AG04449 (cell line): ENCODE data around the gene TECTA.
A peak's percentile ranks its signal among the peaks of the same experiment; 100 is the strongest.

Experiments used
- CTCF ChIA-PET: fragments of 350-600 bp; formaldehyde crosslinking; extraction: SDS; loops from one replicate; lab custom pipeline; 2021; ENCODE audit warnings: antibody characterized with exemption; lab: Yijun Ruan, JAX
- POLR2A ChIA-PET: fragments of 400-600, 350-600 bp; formaldehyde crosslinking; extraction: SDS; loops from one replicate; lab custom pipeline; 2020; ENCODE audit warnings: antibody characterized with exemption, inconsistent platforms; lab: Yijun Ruan, JAX
- DNase-seq: peaks from one replicate; pipeline ENCODE4 v3.0.0-alpha.2; 2010; ENCODE audit warnings: low read depth, low spot score
- H3K4me3 ChIP-seq: 2 replicates; pipeline ENCODE4 v1.5.1; 2011; ENCODE audit warnings: low read depth, mild to moderate bottlenecking, control low read depth, low read length
- CTCF ChIP-seq: IDR thresholded peaks from one replicate; pipeline ENCODE4 v1.5.1; 2011; ENCODE audit warnings: mild to moderate bottlenecking, moderate library complexity, low read length, control low read depth, inconsistent platforms; ENCODE audit not compliant: insufficient read depth; ENCODE audit errors: missing control alignments

TECTA gene

GRCh38 chr11:121188776-121189175 is 87.7 kb downstream of the TECTA start:
- TF ChIP-seq CTCF, result no peak
- no peak for DNase-seq
- H3K4me3 ChIP-seq, result no peak overlapping the region
- POLR2A ChIA-PET, result no interaction called here
- CTCF ChIA-PET, result interaction anchor here (1.0 kb wide), 1 partner anchor 403 kb away, joined by 3 read pairs; no protein-coding TSS in a partner anchor

DNA sequence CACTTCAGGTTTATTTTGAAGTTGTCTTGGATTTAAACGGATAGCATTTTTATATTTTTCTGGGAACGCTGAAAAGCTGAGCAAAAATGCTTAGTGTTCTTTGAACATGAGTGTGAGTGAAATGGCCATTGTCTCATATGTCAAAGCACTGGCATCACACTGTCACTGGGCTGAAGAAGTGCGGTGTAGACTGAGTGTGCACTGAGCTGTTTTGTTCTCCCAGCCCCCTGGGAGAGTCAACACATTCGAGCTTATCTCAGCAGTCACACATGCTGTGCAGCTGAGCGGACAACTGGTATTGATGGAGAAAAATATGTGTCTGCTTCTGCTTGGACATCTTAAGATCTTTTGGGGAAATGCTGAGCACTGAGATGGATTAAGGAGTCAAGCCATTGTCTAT is 90.8 kb downstream of the TECTA start:
- DNase-seq, result no peak
- POLR2A ChIA-PET, result no interaction called here

DNA sequence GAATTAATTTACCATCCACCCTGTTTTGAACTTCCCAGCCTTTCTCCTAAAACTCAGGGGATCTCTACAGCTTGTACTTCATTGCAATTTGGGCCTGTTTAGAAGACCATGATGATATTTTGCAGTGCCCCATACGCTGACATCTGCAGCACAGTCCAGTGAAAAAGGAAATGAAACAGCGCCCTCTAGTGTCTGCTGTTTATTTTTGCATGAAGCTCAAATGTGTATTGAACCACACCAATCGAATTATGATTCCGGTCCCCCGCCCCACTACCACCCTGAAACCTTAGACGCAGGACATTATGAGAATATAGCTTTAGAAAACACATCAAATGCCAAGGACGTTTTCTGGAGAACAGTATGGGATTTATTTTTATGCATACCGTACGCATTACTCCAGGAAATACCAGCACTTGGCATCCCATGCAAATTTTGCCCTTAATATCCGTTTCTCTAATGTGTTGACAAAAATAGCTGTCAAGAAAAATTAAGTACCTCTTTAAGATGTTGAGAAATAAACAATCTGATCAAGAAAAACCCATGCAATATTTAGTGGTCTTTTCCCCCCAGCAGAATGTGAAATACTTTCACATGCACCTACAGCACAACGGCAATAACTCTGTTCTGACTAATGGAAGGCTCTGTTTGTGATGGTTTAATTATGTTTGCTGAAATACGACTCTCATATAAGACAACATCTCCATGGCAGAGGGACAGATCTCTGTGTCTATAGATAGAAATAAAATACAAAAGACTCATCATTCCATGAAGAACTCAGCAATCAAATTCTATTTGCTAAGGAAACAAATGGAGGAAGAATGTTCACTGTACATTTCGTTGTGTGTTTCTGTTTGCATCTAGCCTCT is 93.9 kb downstream of the TECTA start:
- ChIA-PET POLR2A (no interaction called here), CTCF (interaction anchor here (0.6 to 3.1 kb wide), 45 partner anchors 7 to 1256 kb away, joined by 3 to 31 read pairs (median 4); partner anchors contain the start of genes GRIK4 and SORL1)
- H3K4me3 ChIP-seq, result no peak overlapping the region
- TF ChIP-seq CTCF, result peak; percentile 62
- peak; percentile 10 for DNase-seq

More for the DNA sequence above, 90.8 kb downstream of the TECTA start:
- TF ChIP-seq CTCF, result no peak
- no peak overlapping the region for H3K4me3 ChIP-seq
- CTCF ChIA-PET, result no interaction called here

DNA sequence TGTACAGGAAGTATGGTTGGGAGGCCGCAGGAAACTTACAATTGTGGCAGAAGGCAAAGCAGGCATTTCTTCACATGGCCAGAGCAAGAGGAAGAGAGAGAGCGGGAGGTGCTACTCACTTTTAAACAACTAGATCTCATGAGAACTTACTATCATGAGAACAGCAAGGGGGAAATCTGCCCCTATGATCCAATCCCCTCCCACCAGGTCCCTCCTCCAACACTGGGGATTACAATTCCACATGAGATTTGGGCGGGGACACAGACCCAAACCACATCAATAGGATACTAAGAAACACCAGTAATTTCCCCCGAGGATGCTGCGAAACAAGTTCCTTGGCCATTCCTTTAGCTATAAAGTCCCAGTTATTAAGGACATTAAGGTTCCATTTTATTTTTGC is 97.4 kb downstream of the TECTA start:
- no peak for TF ChIP-seq CTCF
- no peak overlapping the region for H3K4me3 ChIP-seq
- no peak for DNase-seq
- ChIA-PET CTCF (interaction anchor here (1.1 to 1.4 kb wide), 2 partner anchors 8 to 11 kb away, joined by 6 read pairs; no protein-coding TSS in a partner anchor), POLR2A (no interaction called here)

DNA sequence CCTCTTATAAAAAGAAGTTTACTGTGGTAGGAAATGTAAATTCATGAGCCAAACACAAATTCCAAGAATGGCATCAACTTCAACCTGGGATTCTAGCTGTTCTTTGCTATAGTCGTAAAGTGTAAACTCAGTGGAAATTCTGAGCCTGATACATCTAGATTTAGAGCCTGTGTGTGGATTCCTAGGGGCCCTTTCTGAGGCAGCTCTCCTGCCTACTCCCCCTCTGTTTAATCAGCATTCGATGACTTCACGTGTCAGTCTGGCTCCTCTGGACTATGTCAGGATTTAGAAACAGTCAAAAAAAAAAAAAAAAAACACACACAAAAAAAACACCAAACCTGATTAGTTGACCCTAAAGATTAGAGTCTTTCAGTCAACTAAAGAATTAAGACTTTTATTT is 98.5 kb downstream of the TECTA start:
- POLR2A ChIA-PET, result no interaction called here
- DNase-seq, result no peak
- TF ChIP-seq CTCF, result no peak
- CTCF ChIA-PET, result no interaction called here
- H3K4me3 ChIP-seq, result no peak overlapping the region

GRCh38 chr11:121206810-121207209 is 105.8 kb downstream of the TECTA start:
- TF ChIP-seq CTCF, result no peak
- no peak for DNase-seq
- ChIA-PET CTCF (interaction anchor here (1.4 to 4.9 kb wide), 2 partner anchors 8 to 13 kb away, joined by 6 to 31 read pairs; no protein-coding TSS in a partner anchor), POLR2A (no interaction called here)
- H3K4me3 ChIP-seq, result no peak overlapping the region
